Neural cell (in vitro differentiated cells): ENCODE data around the gene CCNL2. TPM values are rescaled to one million over a fixed set of nuclear protein-coding genes. Genes with fewer than 3 reads are reported as not detected.
"Not testable (repeated sequence)": the region's sequence is repeated elsewhere in the genome, so short reads cannot be mapped to it uniquely, and the experiment has no call there.

Experiments
- H2AFZ ChIP-seq: fragments of 200-600, 300-800 bp; sonication (generic), shearing (Covaris generic); 2 replicates; pipeline ENCODE4 v1.6.0; 2014; ENCODE audit warnings: low read depth, mild to moderate bottlenecking, antibody characterized with exemption, low read length, moderate library complexity
- H3F3A ChIP-seq: fragments of 200-600 bp; shearing (Covaris generic); 2 replicates; pipeline ENCODE4 v1.6.1; 2016; ENCODE audit warnings: mild to moderate bottlenecking, moderate library complexity, mixed read lengths, antibody characterized with exemption, low read length; ENCODE audit not compliant: insufficient read depth, poor library complexity, severe bottlenecking
- H3K27ac ChIP-seq: fragments of 200-600, 300-800 bp; sonication (generic), shearing (Covaris generic); 2 replicates; pipeline ENCODE4 v1.5.1; 2014; ENCODE audit warnings: mild to moderate bottlenecking, low read length, moderate library complexity
- H3K27me3 ChIP-seq: fragments of 300-800, 200-600 bp; sonication (generic), shearing (Covaris generic); 2 replicates; pipeline ENCODE4 v1.6.0; 2014; ENCODE audit warnings: mild to moderate bottlenecking, low read depth, low read length, moderate library complexity; ENCODE audit not compliant: insufficient read depth
- H3K36me3 ChIP-seq: fragments of 300-800, 200-600 bp; sonication (generic), shearing (Covaris generic); 2 replicates; pipeline ENCODE4 v1.5.1; 2014; ENCODE audit warnings: mild to moderate bottlenecking, antibody characterized with exemption, low read length, moderate library complexity; ENCODE audit not compliant: insufficient read depth
- H3K4me2 ChIP-seq: fragments of 300-800, 200-600 bp; sonication (generic), shearing (Covaris generic); 2 replicates; pipeline ENCODE4 v1.6.0; 2014; ENCODE audit warnings: mild to moderate bottlenecking, low read length
- H3K4me3 ChIP-seq: fragments of 300-800, 200-600 bp; sonication (generic), shearing (Covaris generic); 2 replicates; pipeline ENCODE4 v1.5.1; 2014; ENCODE audit warnings: mild to moderate bottlenecking, low read length, moderate library complexity
- H3K79me2 ChIP-seq: fragments of 200-600 bp; shearing (Covaris generic); replicated peaks from 2 replicates; pipeline ENCODE4 v1.6.0; 2014; ENCODE audit warnings: mild to moderate bottlenecking, low read length, moderate library complexity; ENCODE audit not compliant: insufficient read depth
- H3K9ac ChIP-seq: fragments of 300-800, 200-600 bp; sonication (generic), shearing (Covaris generic); 2 replicates; pipeline ENCODE4 v1.6.1; 2016; ENCODE audit warnings: mild to moderate bottlenecking, low read length, mixed read lengths
- H3K9me2 ChIP-seq: fragments of 200-600 bp; shearing (Covaris generic); 2 replicates; pipeline ENCODE4 v1.6.1; 2016; ENCODE audit warnings: mild to moderate bottlenecking, low read length, mixed read lengths; ENCODE audit not compliant: insufficient read depth
- H3K9me3 ChIP-seq: fragments of 200-600, 300-800 bp; sonication (generic), shearing (Covaris generic); 2 replicates; pipeline ENCODE4 v1.6.1; 2016; ENCODE audit warnings: mild to moderate bottlenecking, mixed run types, low read length, moderate library complexity, mixed read lengths
- H4K20me1 ChIP-seq: fragments of 200-600 bp; shearing (Covaris generic); 2 replicates; pipeline ENCODE4 v1.6.1; 2016; ENCODE audit warnings: mild to moderate bottlenecking, mixed run types; ENCODE audit not compliant: insufficient read depth
- CTCF ChIP-seq: fragments of 450-650 bp; IDR thresholded peaks from 2 replicates; pipeline ENCODE4 v1.5.1; 2014; ENCODE audit warnings: antibody characterized with exemption, mild to moderate bottlenecking, moderate library complexity; ENCODE audit not compliant: poor library complexity, severe bottlenecking
- EP300 ChIP-seq: fragments of 450-650 bp; conservative IDR thresholded peaks from 2 replicates; pipeline ENCODE4 v1.6.1; 2014; ENCODE audit warnings: antibody characterized with exemption, mild to moderate bottlenecking, moderate library complexity; ENCODE audit not compliant: poor library complexity, severe bottlenecking
- EZH2 ChIP-seq: fragments of 200-600, 300-800 bp; shearing (Covaris generic), sonication (generic); IDR thresholded peaks from 2 replicates; pipeline ENCODE4 v1.6.1; 2014; ENCODE audit warnings: antibody characterized with exemption, low read length, borderline replicate concordance, mild to moderate bottlenecking; ENCODE audit not compliant: insufficient read depth, poor library complexity, severe bottlenecking
- MXI1 ChIP-seq: fragments of 450-650 bp; conservative IDR thresholded peaks from 2 replicates; pipeline ENCODE4 v1.6.1; 2014; ENCODE audit warnings: antibody characterized with exemption, mild to moderate bottlenecking; ENCODE audit not compliant: poor library complexity, severe bottlenecking
- POLR2AphosphoS5 ChIP-seq: IDR thresholded peaks from 2 replicates; pipeline ENCODE4 v1.6.1; 2012
- RAD21 ChIP-seq: fragments of 450-650 bp; conservative IDR thresholded peaks from 2 replicates; pipeline ENCODE4 v1.6.1; 2014; ENCODE audit warnings: antibody characterized with exemption, mild to moderate bottlenecking, moderate library complexity
- REST ChIP-seq: IDR thresholded peaks from 2 replicates; pipeline ENCODE4 v1.6.1; 2012; ENCODE audit warnings: borderline replicate concordance
- SMC3 ChIP-seq: fragments of 450-650 bp; conservative IDR thresholded peaks from 2 replicates; pipeline ENCODE4 v1.6.1; 2014; ENCODE audit warnings: antibody characterized with exemption, mild to moderate bottlenecking, moderate library complexity; ENCODE audit not compliant: poor library complexity
- TAF1 ChIP-seq: IDR thresholded peaks from 2 replicates; pipeline ENCODE4 v1.6.1; 2012; ENCODE audit warnings: low read depth
- polyA plus RNA-seq: library from polyadenylated mRNA; depleted of rRNA; stranded (reverse); fragments of >200 nt; gene quantifications from 2 replicates; pipeline ENCODE4 v1.2.3, GENCODE V29; 2014

CCNL2 gene
- polyA plus RNA-seq, 1 donor from 2014 or later: 696 TPM

GRCh38 chr1:1387098-1388077 lies 11.7 kb downstream of the CCNL2 start:
- Histone ChIP-seq H2AFZ (no peak overlapping the region), H3K27me3 (no peaks in the 10 kb centered on the region), H3F3A (no peaks in the 10 kb centered on the region), H3K9ac (no peak overlapping the region), H4K20me1 (no peaks in the 10 kb centered on the region), H3K79me2 (no peaks in the 10 kb centered on the region), H3K4me2 (no peak overlapping the region), H3K9me3 (no peaks in the 10 kb centered on the region), H3K27ac (no peak overlapping the region), H3K9me2 (no peaks in the 10 kb centered on the region), H3K4me3 (no peak overlapping the region), H3K36me3 (no peaks in the 10 kb centered on the region)
- no peak for TF ChIP-seq MXI1
- TF ChIP-seq CTCF: no peak
- no peak for TF ChIP-seq SMC3
- no peak for TF ChIP-seq POLR2AphosphoS5
- TF ChIP-seq RAD21: no peak
- TF ChIP-seq REST: no peak
- no peak for TF ChIP-seq TAF1
- TF ChIP-seq EP300: no peak
- no peak for TF ChIP-seq EZH2

- H3K4me2 ChIP-seq: no peak overlapping the region
- no peaks in the 10 kb centered on the region for H3K9me2 ChIP-seq
- no peak overlapping the region for H3K4me3 ChIP-seq
- H4K20me1 ChIP-seq: no peaks in the 10 kb centered on the region
- no peak overlapping the region for H3K27ac ChIP-seq
- TF ChIP-seq TAF1 (no peak), RAD21 (no peak), EP300 (no peak), POLR2AphosphoS5 (no peak), MXI1 (no peak), EZH2 (no peak), REST (no peak), SMC3 (no peak), CTCF (no peak)
- no peaks in the 10 kb centered on the region for H3K79me2 ChIP-seq
- H3F3A ChIP-seq: no peaks in the 10 kb centered on the region
- H2AFZ ChIP-seq: no peak overlapping the region
- no peaks in the 10 kb centered on the region for H3K9me3 ChIP-seq
- H3K36me3 ChIP-seq: no peaks in the 10 kb centered on the region
- H3K27me3 ChIP-seq: no peaks in the 10 kb centered on the region
- no peak overlapping the region for H3K9ac ChIP-seq
These were observed 13.2 kb downstream of the CCNL2 start for GRCh38 chr1:1385931-1386330.

- not testable (repeated sequence) for H3K27me3 ChIP-seq, H3K9me3 ChIP-seq, H3K79me2 ChIP-seq, H2AFZ ChIP-seq, H3F3A ChIP-seq, H3K4me3 ChIP-seq, H3K4me2 ChIP-seq, H3K36me3 ChIP-seq, H3K9ac ChIP-seq, H4K20me1 ChIP-seq, H3K9me2 ChIP-seq, H3K27ac ChIP-seq
These were observed 13.8 kb downstream of the CCNL2 start for GRCh38 chr1:1385339-1385738.
